Adrenal gland (tissue), 12 donors: ENCODE data around the gene ZDHHC14. TPM values are rescaled to one million over a fixed set of nuclear protein-coding genes. Genes with fewer than 3 reads are reported as not detected.

Experiments
- DNase-seq, 7 donors: peaks; one replicate each; pipeline ENCODE4 v3.0.0-alpha.2; 2019 to 2020
- H3K27ac ChIP-seq, 5 donors: fragments of 200-600 bp; sonication (generic) in 4 of 5; 1 replicate in 3 of 5; 2 replicates in 2 of 5; pipeline versions ENCODE4 v1.5.1 to v1.8.0; 2016 to 2020; ENCODE audit warnings: mild to moderate bottlenecking in 1 of 5
- H3K27me3 ChIP-seq: fragments of 200-600 bp; 2 replicates; pipeline ENCODE4 v1.8.0; 2021
- H3K36me3 ChIP-seq, 2 donors: fragments of 200-600 bp; replicated peaks in 1 of 2; 1 replicate in 1 of 2; 2 replicates in 1 of 2; pipeline versions ENCODE4 v1.5.1 to v1.8.0; 2018 to 2022
- H3K4me1 ChIP-seq, 2 donors: fragments of 200-600 bp; replicated peaks in 1 of 2; 1 replicate in 1 of 2; 2 replicates in 1 of 2; pipeline versions ENCODE4 v1.5.1 to v1.8.0; 2018 to 2021
- H3K4me3 ChIP-seq, 4 donors: fragments of 200-600 bp; sonication (generic) in 3 of 4; one replicate each; pipeline ENCODE4 v1.5.1; 2016 to 2018
- H3K9me3 ChIP-seq, 3 donors: fragments of 200-600 bp; sonication (generic) in 1 of 3; replicated peaks in 1 of 3; 1 replicate in 2 of 3; 2 replicates in 1 of 3; pipeline versions ENCODE4 v1.5.1 to v1.8.0; 2016 to 2021
- POLR2A ChIP-seq, 2 donors: fragments of 450-650 bp; IDR thresholded peaks; one replicate each; pipeline ENCODE4 v1.6.1; 2017; ENCODE audit warnings: antibody characterized with exemption in 2 of 2, mild to moderate bottlenecking in 2 of 2, moderate library complexity in 1 of 2
- WGBS, 4 donors: extraction: QIAGEN DNeasy Blood & Tissue Kit in 2 of 4; methylation state at CpG; one replicate each; pipeline versions ENCODE4 v1.1.5 to v1.1.7; 2013 to 2017; 5-methylcytosine and 5-hydroxymethylcytosine counted together
- intact Hi-C, 2 donors: fragments of 100-400 bp; cut with DNase I; formaldehyde crosslinking; loops; one replicate each; pipeline versions ENCODE4 v1.14.1 to v1.15.0; 2022 to 2023
- polyA plus RNA-seq, 3 donors: library from polyadenylated mRNA; stranded (reverse); fragments of 200-250 nt in 2 of 3; fragments of 350-450 nt in 1 of 3; fragmentation: Illumina TruSeq in 1 of 3; extraction: RNeasy Lipid Tissue Mini Kit (QIAGEN cat#74804) in 1 of 3; gene quantifications; one replicate each; pipeline ENCODE4 v1.2.3, GENCODE V29; 2013 to 2014
- total RNA-seq, 9 donors: library from RNA; depleted of rRNA in 4 of 9; stranded (reverse); fragments of >200 nt in 4 of 9; fragments of 120-200 nt in 1 of 9; fragmentation: NEBNext Ultra II Directional in 1 of 9; extraction: Animal tissue kit (Norgen Biotek cat#: 25700) in 1 of 9; gene quantifications; one replicate each; pipeline versions ENCODE4 v1.1.0 to v1.2.4, GENCODE V29; 2013 to 2023
- TF ChIP-seq, protein P1 (sequence below), 6 experiments: fragments of 450-650 bp in 4 of 6; fragments of 200-600 bp in 2 of 6; sonication (generic) in 1 of 6; IDR thresholded peaks; 1 replicate in 5 of 6; 2 replicates in 1 of 6; pipeline versions ENCODE4 v1.5.1 to v1.8.0; 2016 to 2021; ENCODE audit warnings: antibody characterized with exemption in 6 of 6, mild to moderate bottlenecking in 2 of 6, moderate library complexity in 1 of 6
- donor health status: healthy with polysubstance abuse.
- donor health status: Bipolar disorder and iron deficiency.
- donor health status: DM: yes; HTN: yes; CAD: no.
- donor health status: DM: no; HTN: no; CAD: no.
- donor health status: DM: no; HTN: no; CAD: no.
- donor health status: DM: yes; HTN: yes; CAD: no.

Gene ZDHHC14
- total and polyA plus RNA-seq, 12 donors: 3.8 to 14.3 (median 8.8) TPM

DNA sequence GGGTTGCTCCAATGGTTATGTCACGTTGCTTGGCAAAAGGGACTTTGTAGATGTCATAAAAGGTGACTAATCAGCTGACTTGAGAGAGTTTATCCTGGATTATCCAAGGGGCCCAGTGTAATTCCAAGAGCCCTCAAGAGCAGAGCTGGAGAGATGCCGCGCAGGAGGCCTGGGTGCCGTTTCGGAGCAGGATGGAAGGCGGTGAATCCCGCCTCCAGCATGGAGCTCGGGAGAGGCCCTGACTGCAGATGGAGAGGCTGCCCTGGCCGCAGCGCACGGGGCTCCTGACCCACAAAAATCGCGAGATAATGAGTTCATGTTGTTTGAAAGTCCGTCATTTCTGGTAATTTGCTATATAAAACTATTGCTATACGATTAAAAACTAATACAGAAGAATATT is 219.8 kb downstream of the ZDHHC14 start:
- TF ChIP-seq POLR2A (IDR thresholded peaks at IDR 0.05): no peak
- TF ChIP-seq, protein P1, sequence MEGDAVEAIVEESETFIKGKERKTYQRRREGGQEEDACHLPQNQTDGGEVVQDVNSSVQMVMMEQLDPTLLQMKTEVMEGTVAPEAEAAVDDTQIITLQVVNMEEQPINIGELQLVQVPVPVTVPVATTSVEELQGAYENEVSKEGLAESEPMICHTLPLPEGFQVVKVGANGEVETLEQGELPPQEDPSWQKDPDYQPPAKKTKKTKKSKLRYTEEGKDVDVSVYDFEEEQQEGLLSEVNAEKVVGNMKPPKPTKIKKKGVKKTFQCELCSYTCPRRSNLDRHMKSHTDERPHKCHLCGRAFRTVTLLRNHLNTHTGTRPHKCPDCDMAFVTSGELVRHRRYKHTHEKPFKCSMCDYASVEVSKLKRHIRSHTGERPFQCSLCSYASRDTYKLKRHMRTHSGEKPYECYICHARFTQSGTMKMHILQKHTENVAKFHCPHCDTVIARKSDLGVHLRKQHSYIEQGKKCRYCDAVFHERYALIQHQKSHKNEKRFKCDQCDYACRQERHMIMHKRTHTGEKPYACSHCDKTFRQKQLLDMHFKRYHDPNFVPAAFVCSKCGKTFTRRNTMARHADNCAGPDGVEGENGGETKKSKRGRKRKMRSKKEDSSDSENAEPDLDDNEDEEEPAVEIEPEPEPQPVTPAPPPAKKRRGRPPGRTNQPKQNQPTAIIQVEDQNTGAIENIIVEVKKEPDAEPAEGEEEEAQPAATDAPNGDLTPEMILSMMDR (IDR thresholded peaks at IDR 0.05): no peak
- Histone ChIP-seq H3K27ac (no peak overlapping the region), H3K36me3 (no peaks in the 10 kb centered on the region), H3K4me1 (no peaks in the 10 kb centered on the region), H3K4me3 (no peak overlapping the region), H3K27me3 (no peaks in the 10 kb centered on the region), H3K9me3 (no peaks in the 10 kb centered on the region)
- WGBS, 4 donors: 90 to 96% (median 93%) methylated on average over 15 of the region's 15 CpGs
- DNase-seq: no peak
- intact Hi-C loops: loop anchor here in 1 of 2 donors (10.0 kb wide), 2 partner anchors 54 to 286 kb away; no protein-coding TSS in a partner anchor

DNA sequence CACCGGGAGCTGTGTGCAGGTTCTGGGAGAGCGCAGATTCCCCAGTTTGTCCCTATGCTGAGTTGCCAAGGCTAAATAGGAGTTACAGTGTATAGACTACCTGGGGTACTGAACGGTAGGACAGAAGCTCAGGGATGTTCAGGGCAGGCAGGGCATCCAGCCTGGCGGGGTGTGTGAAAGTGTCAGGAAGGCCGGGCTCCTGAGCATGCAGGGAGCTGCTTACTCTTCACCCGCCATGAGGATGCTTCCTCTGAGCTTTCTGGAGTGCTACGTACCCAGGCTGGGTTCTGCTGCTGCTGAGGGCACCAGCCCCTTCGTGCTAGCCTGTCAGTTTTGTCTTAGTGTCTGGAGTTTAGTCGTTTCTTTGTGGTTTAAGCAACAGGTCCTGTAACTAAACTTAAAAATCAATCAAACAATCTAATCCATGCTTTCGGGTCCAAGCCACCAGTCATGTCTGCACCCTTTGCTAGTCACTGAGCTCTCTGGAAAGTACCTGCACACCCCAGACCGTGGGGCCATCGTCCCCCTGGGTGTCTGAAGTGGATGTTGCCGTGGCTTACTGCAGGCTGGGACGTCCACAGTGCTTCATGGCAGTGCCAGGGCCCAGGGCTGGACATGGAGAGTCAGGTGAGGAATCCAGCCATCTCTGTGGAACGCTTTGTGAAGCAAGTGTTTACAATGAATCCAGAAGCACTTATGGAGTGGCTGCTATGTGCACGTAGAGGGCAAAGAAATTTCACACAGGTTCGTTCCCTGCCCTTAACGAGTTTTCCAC is 221.7 kb downstream of the ZDHHC14 start:
- intact Hi-C loops: loop anchor here in 1 of 2 donors (10.0 kb wide), 2 partner anchors 52 to 288 kb away; no protein-coding TSS in a partner anchor

DNA sequence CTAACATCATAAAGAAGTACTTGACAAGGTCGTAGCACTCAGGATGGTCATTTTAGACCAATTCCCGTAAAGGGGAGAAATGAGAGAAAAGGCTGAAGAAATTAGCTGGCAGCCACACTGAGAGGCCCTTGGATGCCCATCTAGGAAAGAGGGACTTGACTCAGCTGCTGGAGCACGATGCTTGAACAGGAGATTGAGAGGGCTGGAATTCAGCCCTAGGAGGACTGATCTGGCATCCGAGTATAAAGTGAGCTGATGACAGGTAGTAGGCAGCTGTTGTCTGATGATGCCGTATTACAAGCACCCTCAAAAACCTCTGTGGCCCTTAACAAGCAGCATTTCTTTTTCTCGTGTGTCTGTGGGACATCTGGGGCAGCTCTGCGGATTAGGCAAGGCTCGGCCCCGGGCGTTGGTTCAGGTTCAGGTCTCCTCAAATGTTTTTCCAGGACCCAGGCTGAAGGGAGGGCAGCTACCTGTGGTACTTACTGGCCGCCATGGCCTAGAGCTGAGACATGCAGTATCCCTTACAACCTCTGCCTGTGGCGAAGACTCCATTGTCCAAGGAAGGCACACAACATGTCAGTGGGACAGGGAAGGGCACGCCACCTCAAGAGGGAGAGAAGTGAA is 222.4 kb downstream of the ZDHHC14 start:
- DNase-seq: no peak
- no peaks in the 10 kb centered on the region for H3K27me3 ChIP-seq
- H3K9me3 ChIP-seq: no peaks in the 10 kb centered on the region
- intact Hi-C loops: loop anchor here in 1 of 2 donors (10.0 kb wide), 2 partner anchors 51 to 289 kb away; no protein-coding TSS in a partner anchor
- 91 to 95% (median 94%) methylated on average over 11 to 13 of the region's 13 CpGs for WGBS, 4 donors
- no peaks in the 10 kb centered on the region for H3K36me3 ChIP-seq
- H3K4me1 ChIP-seq: no peaks in the 10 kb centered on the region
- no peak overlapping the region for H3K27ac ChIP-seq
- no peak for TF ChIP-seq POLR2A (IDR thresholded peaks at IDR 0.05)
- TF ChIP-seq, protein P1 (IDR thresholded peaks at IDR 0.05): no peak
- H3K4me3 ChIP-seq: no peak overlapping the region

More for the DNA sequence above, 221.7 kb downstream of the ZDHHC14 start:
- Histone ChIP-seq H3K36me3 (no peaks in the 10 kb centered on the region), H3K9me3 (no peaks in the 10 kb centered on the region), H3K27me3 (no peaks in the 10 kb centered on the region), H3K4me1 (no peaks in the 10 kb centered on the region), H3K27ac (no peak overlapping the region), H3K4me3 (no peak overlapping the region)
- TF ChIP-seq POLR2A (IDR thresholded peaks at IDR 0.05): no peak
- TF ChIP-seq, protein P1 (IDR thresholded peaks at IDR 0.05): no peak
- DNase-seq: no peak
- WGBS, 4 donors: 90 to 96% (median 94%) methylated on average over 18 of the region's 18 CpGs

DNA sequence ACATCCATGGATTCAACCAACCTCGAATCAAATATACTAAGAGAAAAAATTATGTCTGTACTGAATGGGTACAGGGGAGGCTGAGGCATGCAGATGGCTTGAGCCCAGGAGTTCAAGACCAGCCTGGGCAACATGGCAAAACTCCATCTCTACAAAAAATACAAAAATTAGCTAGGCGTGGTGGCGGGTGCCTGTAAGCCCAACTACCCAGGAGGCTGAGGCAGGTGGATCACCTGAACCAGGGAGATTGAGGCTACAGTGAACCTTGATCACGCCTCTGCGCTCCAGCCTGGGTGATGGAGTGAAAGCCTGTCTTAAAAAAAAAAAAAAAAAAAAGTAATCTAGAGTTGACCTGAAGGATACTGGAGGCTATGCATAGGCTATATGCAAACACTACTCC is 223.0 kb downstream of the ZDHHC14 start:
- no peaks in the 10 kb centered on the region for H3K27me3 ChIP-seq
- H3K27ac ChIP-seq: no peak overlapping the region
- no peaks in the 10 kb centered on the region for H3K4me1 ChIP-seq
- no peak for DNase-seq
- H3K4me3 ChIP-seq: no peak overlapping the region
- 93 to 96% (median 96%) methylated on average over 5 of the region's 5 CpGs for WGBS, 4 donors
- intact Hi-C loops: loop anchor here in 1 of 2 donors (10.0 kb wide), 2 partner anchors 51 to 289 kb away; no protein-coding TSS in a partner anchor
- H3K36me3 ChIP-seq: no peaks in the 10 kb centered on the region
- TF ChIP-seq, protein P1 (IDR thresholded peaks at IDR 0.05): no peak
- TF ChIP-seq POLR2A (IDR thresholded peaks at IDR 0.05): no peak
- H3K9me3 ChIP-seq: no peaks in the 10 kb centered on the region
